Measurements from ENCODE around the gene RHOT1. TPM values are rescaled to one million over a fixed set of nuclear protein-coding genes. Genes with fewer than 3 reads are reported as not detected.

Gene RHOT1
- total RNA-seq, 1 experiment from 2014 or later = 24.4 TPM

GRCh38 chr17:32103476-32104113, 38.7 kb upstream of the RHOT1 start:
- WGBS (ENCODE audit: extremely low coverage, insufficient read length, low lambda C conversion rate) = no CpG with 5 or more reads among the region's 7 CpGs
- H3K56ac ChIP-seq (ENCODE audit: insufficient read length, low read depth, low read length) = no peak overlapping the region
- no peak overlapping the region for H2BK120ac ChIP-seq (ENCODE audit: low read depth, low read length, poor library complexity, severe bottlenecking)
- no peak overlapping the region for H2BK12ac ChIP-seq (ENCODE audit: insufficient read length, low read depth, low read length)
- H3K36me3 Mint-ChIP-seq (ENCODE audit: insufficient read depth in 1 of 3, low read depth in 3 of 3) = no peaks in the 10 kb centered on the region; a peak in 1 of 7 replicates
- no peak overlapping the region for H3K23ac ChIP-seq (ENCODE audit: insufficient read length, low read depth, low read length)
- H3K79me2 ChIP-seq (ENCODE audit: insufficient read depth, low read length) = no peaks in the 10 kb centered on the region
- H3K4me1 ChIP-seq (ENCODE audit: insufficient read depth, low read length) = peaks cover 9% of the 10 kb centered on the region; the same call in 1 of the 2 replicates
- no peaks in the 10 kb centered on the region for H3K27me3 ChIP-seq (ENCODE audit: insufficient read depth, low read length)
- TF ChIP-seq CTCF (conservative IDR thresholded peaks at IDR 0.05) = no peak
- H3K9ac ChIP-seq (ENCODE audit: extremely low read depth, insufficient read length, low read length) = no peak overlapping the region
- no peaks in the 10 kb centered on the region for H3K23me2 ChIP-seq (ENCODE audit: insufficient read length, low read depth, low read length, poor library complexity, severe bottlenecking)
- no peak overlapping the region for H3K18ac ChIP-seq (ENCODE audit: insufficient read length, low read depth, low read length)
- no peak overlapping the region for H4K91ac ChIP-seq (ENCODE audit: insufficient read length, low read depth, low read length)
- H3K79me1 ChIP-seq (ENCODE audit: insufficient read depth, low read depth, low read length, poor library complexity, severe bottlenecking) = no peaks in the 10 kb centered on the region
- H3K27ac ChIP-seq (ENCODE audit: insufficient read length, low read depth, low read length) = no peak overlapping the region
- H3K27me3 Mint-ChIP-seq (ENCODE audit: low read depth) = no peaks in the 10 kb centered on the region; the same call in 1 of the 2 replicates
- no peaks in the 10 kb centered on the region for H3K9me3 Mint-ChIP-seq
- H3T11ph ChIP-seq (ENCODE audit: low read length) = no peak overlapping the region
- H2BK20ac ChIP-seq (ENCODE audit: low read depth, low read length, poor library complexity, severe bottlenecking) = no peak overlapping the region
- no peak overlapping the region for H3K4me3 Mint-ChIP-seq
- no peaks in the 10 kb centered on the region for H4K20me1 ChIP-seq (ENCODE audit: control insufficient read depth, insufficient read depth, insufficient read length)
- no peak overlapping the region for H3K14ac ChIP-seq (ENCODE audit: insufficient read depth, low read length)
- peaks cover 38 to 44% of the 10 kb centered on the region in 2 experiments for H3K4me1 Mint-ChIP-seq
- H4K5ac ChIP-seq (ENCODE audit: insufficient read length, low read depth, low read length) = no peak overlapping the region
- H3K27ac Mint-ChIP-seq = peak overlapping the region in 2 of 3 experiments; percentile 29 to 71; a peak in 3 of 7 replicates
- no peak overlapping the region for H2AFZ ChIP-seq (ENCODE audit: low read length)
- no peak overlapping the region for H2BK5ac ChIP-seq (ENCODE audit: insufficient read length, low read length)
- no peak overlapping the region for H2BK15ac ChIP-seq (ENCODE audit: low read depth, low read length)
- DNase-seq = no peak
- H3K4me2 ChIP-seq (ENCODE audit: insufficient read depth, insufficient read length, low read length) = no peak overlapping the region
- H2AK5ac ChIP-seq (ENCODE audit: insufficient read length, low read length) = no peak overlapping the region
- H3K9me3 ChIP-seq (ENCODE audit: control insufficient read depth, low read depth, low read length) = no peaks in the 10 kb centered on the region
- no peak overlapping the region for H4K8ac ChIP-seq (replicated peaks; ENCODE audit: insufficient read length, low read depth, low read length)
- H3K4ac ChIP-seq (ENCODE audit: low read depth, low read length) = no peak overlapping the region

Data from H9 (cell line).